NCI-H345 treated with DMSO at 0.1 percent for 48 hours (cell line): ENCODE data around the gene FHIT.

Experiments used
- DNase-seq: peaks from one replicate; lab custom pipeline; 2025; ENCODE audit not compliant: unreplicated experiment; lab: John Stamatoyannopoulos, UW

Gene FHIT

DNA sequence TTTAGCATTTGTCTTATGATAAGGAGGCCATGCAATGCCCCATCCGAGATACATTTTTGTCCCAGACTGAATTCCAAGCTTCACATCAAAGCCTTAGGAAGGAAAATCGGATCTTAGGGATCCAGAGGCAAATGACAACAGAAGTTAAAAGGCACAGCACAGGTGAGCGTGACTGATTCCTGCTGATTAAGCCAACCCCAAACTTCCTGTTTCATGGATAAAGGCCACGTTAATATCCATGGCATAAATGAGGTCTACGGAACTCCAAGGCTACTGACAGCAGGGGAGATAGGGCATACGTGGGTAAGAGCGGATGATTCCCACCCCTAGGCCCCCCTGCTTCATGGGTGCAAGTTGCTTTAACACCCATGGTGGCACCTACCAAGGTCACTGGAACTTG lies 471.6 kb downstream of the FHIT start:
- DNase-seq = no peak

- DNase-seq = no peak
Observed at GRCh38 chr3:60775985-60776384, 475.3 kb downstream of the FHIT start.

DNA sequence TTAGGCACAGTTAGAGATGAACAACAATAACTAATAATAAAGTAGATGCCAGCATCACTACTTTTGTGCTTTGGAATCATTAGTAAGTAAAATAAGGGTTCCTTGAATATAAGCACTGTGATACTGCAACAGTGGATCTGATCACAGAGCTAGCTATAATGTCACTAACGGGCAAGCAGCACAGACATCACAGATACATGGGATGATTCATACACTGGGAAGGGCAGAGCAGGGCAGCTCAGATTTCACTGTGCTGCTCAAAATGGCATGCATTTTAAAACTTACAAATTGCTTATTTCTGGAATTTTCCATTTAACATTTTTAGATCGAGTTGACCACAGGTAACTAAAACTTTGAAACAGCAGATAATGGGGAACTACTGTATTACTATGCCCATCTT lies 476.6 kb downstream of the FHIT start:
- DNase-seq = no peak

DNA sequence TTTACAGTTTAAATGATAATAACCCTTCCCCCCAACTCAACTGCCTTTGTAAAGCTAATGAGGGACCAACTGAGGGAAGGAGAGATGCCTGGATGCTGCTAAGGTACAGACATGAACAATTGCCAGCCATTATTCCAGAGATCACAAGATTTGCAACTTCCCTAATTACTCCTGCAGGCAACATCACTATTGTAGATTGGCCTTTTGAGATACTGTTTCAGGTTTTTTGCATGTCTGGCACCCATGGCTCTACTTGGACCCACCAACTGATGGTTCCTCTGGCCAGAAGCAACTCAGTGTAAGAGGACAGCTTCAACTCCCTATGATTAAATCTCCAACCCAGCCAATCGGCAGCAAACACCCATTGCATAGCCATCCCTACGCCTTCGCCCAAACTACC lies 478.7 kb downstream of the FHIT start:
- DNase-seq = no peak

DNA sequence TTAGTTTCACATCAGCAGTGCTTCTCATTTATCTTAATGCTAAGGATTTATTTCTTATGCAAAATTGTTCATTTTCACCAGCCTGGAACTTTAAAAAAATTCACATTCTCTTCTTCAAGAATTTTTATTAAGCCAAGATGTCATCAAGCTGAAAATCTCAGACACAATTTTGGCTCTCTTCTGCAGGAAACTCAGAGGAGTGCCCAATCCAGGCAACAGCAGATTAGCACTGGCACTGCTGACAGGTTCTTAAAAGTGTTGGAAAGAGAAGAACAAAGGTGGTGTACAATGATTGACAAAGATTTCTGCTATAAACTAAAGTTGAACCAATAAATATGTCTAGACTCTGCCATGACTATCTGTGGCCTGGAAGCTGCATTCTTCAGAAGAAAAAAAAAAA lies 479.5 kb downstream of the FHIT start:
- DNase-seq = no peak

DNA sequence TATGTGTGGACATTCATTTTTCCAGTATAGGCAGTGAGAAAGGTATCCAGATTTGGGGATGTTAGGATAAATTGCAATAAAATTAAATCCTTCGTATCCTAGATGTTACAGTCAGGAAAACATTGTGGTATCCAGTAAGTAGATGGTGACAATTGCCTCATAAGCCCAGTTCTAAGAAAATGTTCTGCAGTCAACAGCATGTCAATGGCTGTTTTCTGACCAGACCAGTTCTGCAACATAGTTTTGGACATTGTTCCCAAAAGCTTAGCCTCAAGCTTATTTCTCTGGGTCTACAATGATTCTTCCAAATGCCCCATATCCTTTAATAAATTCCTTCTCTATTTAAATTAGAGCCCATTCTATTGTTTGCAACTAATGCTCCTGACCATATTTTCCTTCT lies 480.7 kb downstream of the FHIT start:
- DNase-seq = no peak

- no peak for DNase-seq
Observed at GRCh38 chr3:60767536-60767935, 483.7 kb downstream of the FHIT start.

- no peak for DNase-seq
Observed at GRCh38 chr3:60765776-60766175, 485.5 kb downstream of the FHIT start.

GRCh38 chr3:60764870-60765269 lies 486.4 kb downstream of the FHIT start:
- no peak for DNase-seq

GRCh38 chr3:60760145-60760544 lies 491.1 kb downstream of the FHIT start:
- no peak for DNase-seq

DNA sequence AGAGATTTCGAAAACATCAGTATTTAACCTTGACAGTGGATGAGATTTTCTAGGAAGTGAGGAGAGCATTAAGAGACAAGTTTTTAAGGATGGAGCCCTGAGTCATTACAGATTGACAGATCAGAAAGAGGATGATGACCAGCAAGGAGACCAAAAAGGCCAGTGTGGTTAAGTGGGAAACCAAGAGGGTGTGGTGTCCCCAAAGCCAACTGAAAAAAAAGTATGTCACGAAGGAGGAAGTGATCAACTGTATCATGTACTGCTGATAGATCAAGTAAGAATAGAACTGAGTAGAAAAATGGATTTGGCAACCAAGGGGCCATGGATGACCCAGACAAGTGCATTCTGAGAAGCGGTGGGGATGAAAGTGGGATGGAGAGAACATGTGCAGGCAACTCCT lies 491.8 kb downstream of the FHIT start:
- no peak for DNase-seq

DNA sequence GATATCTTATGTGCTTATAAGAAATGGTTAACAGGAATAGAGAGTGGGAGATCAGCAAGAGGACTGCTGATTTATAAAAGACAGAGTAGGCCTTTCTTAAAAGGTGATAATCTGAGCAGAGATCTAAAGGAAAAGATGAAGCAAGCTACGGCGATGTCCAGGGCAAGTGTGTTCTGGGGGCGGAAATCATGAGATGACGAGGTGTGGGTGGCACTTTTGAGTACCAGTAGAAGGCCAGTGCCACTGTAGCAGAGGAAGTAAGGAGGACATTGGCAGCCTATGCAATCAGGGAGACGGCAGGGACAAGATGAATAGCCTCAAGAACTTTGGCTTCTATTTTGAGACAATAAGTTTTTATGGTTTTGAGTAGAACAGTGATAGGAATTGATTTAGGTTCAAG lies 492.4 kb downstream of the FHIT start:
- DNase-seq = no peak

GRCh38 chr3:60758171-60758570 lies 493.1 kb downstream of the FHIT start:
- no peak for DNase-seq

DNA sequence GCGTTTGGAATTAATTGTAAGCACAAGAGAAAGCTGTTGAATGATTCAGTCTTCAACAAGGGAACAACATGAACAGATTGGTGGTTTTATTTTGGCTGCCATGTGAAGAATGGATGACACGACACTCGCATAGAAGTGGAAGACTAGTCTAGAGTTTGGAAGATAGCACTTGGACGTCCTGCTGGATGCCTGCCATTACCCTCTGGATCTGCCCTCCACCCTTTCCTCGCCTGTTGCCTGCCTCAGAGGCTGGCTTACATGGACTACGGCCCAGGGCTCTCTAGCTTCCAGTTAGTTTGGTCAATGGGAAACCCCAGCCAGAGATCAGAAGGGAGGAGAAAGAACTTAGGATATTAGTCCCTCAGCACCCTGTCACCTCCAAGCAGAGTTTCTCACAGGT lies 493.5 kb downstream of the FHIT start:
- no peak for DNase-seq

GRCh38 chr3:60756241-60757030 lies 494.8 kb downstream of the FHIT start:
- no peak for DNase-seq

DNA sequence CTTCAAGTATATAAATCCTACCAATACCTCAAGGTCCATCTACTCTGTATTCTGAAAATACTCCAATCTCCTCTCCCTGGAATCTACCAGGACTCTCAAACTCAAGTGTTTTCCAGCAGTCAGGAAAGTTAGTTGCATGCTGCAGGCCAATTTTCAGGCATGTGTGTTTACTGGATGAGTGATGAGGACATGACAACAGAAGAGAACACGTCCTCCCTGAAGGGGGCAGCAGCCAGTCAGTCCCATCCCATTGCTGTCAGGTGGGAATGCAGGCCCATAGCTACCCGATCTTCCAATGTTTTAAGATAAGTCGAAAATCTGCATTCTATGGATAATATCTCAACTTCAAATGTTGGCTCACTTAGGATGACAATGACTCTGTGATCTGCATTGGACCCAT lies 496.2 kb downstream of the FHIT start:
- no peak for DNase-seq

DNA sequence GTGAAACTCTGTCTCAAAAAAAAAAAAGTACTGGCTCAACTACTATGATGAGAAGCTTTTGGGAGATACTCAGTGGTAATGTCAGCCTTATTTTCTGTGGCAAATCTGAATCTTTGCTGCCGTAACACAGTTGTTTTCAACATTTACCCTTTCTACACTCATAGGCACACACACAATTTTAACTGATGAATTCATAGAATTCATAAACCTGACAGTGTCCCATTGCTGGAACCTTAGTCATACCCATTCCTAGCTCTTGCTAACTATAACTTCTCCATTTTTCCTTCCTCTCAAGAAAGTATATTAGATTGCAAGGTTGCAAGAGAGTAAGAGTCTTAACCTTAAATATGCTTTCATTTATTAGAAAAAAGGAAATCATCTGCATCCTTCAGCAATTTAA lies 496.6 kb downstream of the FHIT start:
- DNase-seq = no peak

DNA sequence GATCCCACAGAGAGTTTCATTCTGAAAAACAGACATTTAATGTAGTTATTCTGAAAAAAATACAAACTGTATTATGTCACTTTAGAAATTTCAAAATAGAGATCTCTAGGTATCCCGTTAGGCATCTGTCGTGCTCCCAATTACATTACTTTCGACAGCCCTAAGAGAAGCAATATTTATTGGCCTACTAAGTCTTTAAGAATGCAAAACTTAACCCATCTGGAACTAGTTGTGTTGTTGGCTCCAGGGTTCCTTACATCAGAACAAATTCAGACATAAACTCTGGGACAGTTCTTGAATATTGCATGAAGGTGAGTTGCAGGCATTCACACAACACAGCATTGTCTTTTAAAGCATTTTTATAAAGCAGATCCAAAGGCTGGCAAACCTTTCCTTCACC lies 498.4 kb downstream of the FHIT start:
- no peak for DNase-seq

- DNase-seq = no peak
Observed at GRCh38 chr3:60746695-60747416, 504.4 kb downstream of the FHIT start.

DNA sequence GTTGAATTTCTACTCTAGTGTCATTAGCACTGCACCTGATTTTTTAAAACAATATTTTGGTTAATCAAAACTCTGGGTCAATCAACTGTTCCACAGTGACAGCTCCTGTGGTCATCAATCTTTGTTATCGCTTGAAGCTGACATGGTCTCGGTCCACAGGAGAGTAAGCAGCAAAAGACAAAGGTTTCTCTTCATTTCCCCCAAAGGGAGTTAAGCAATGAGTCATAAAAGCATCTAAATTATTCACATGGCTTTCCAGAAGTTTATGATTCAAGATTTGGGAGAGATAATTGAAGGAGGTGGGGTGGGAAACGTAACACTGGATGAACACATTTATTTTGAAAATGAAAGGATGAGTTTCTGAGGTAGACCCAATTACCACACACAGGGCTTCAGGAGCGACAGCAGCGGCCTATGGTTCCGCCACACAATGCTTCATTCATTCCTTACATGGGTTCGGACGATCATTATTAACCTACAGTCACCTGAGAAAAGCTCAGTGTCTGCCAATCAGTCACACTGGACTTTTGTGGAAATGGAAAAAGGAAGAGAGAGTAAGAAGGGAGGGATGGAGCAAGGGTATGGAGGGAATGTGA lies 505.1 kb downstream of the FHIT start:
- DNase-seq = no peak

DNA sequence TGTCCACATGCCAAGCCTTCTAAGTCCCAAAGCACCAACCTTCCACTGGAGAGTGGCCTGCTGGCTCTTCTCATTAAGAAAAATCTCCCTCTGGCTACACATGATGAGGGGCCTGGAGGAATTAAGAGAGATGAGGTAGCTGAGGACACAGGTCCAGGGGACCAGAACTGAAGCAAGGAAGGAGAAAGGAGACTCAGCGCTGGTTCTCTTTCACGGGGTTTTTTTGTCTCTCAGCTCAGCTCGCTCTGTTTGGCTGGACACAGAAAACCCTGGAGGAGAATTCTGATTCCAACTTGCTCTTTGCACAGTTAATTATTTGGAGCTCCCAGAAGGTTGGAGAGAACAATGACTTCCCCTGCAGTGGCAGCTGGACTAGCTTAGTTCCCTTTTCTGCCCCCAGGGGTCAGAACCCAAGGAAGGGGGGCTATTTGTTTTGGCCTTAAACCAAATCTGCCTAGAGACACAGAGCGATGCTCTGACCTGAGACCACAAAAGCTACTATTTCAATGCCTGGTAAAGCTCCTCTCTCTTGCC lies 507.6 kb downstream of the FHIT start:
- peak; percentile 31 for DNase-seq

- no peak for DNase-seq
Observed at GRCh38 chr3:60742606-60743145, 508.6 kb downstream of the FHIT start.
